ENCODE measurements around the gene ROPN1L.
"Not testable (repeated sequence)": the region's sequence is repeated elsewhere in the genome, so short reads cannot be mapped to it uniquely, and the experiment has no call there.

Gene ROPN1L

DNA sequence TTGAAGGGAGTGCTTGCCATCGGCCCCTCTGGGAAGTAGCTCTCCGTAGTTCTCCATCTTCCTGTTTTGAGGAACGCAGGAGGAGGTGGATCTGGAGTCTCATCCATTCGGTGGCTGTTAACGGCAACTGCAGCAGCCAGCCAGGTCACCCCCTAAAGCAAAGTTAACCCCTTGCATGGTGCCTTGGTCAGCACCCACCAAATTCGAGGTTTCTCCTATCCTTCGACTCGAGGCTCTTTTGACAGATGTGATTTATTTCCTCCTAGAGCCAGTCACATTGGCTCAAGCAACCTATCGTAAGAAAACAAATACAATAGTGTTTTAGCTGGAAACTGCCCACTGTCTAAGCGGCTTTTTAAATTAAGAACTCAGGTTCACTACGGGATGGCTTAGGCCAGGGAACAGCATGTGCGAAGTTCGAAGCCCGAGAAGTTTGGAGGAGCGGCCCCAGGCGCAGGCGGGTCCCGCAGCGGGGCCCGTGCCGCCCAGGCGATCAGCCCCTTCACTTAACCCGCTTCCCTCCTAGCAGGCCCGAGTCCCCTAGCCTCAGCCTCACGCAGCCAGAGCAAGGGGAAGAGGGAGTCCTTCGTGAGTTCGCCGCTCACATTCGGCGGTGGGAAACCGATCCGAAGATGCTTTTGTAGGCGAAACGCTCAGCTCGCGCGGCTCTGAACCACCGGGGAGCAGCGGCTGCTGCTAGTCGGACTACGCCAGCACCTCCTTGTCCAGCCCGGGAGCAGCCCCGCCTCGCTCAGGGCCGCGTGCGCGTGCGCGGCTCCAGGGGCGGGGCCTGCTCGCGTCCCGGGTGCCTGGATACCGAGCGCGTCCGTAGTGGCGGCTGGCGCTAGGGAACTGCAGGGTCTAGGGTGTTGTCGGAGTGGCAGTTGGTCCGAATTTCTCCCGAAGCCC, at the start of gene ROPN1L:
Gene ROPN1L (plus strand): TSS at position 797 of the 909 bp plus-strand sequence. CDS start 289 bp downstream, outside the sequence.
- DNase-seq = peak; percentile 85

DNA sequence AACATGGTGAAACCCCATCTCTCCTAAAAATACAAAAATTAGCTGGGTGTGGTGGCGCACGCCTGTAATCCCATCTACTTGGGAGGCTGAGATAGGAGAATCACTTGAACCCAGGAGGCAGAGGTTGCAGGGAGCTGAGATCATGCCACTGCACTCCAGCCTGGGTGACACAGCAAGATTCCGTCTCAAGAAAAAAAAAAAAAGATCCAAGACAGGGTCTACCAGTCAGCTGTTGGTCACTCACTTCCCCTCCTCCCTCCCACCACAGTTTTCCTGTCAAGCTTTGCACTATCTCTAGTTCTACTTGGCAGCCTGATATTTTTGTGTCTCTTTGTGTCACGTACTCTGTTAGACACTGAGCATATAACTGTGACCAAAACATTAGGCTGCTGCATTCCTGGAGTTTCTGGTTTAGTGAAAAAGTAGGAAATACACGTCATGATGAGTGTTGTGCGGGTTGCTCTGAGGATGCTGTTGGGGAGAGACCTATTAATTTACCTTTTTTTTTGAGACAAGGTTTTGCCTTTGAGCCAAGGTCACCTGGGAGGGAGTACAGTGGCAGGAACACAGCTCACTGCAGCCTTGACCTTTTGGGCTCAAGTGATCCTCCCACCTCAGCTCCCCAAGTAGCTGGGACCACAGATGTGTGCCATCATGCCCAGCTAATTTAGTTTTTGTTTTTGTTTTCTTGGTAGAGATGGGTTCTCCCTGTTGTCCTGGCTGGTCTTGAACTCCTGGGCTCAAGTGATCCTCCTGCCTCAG, 48.9 kb upstream of the ROPN1L start:
- not testable (repeated sequence) for DNase-seq

DNA sequence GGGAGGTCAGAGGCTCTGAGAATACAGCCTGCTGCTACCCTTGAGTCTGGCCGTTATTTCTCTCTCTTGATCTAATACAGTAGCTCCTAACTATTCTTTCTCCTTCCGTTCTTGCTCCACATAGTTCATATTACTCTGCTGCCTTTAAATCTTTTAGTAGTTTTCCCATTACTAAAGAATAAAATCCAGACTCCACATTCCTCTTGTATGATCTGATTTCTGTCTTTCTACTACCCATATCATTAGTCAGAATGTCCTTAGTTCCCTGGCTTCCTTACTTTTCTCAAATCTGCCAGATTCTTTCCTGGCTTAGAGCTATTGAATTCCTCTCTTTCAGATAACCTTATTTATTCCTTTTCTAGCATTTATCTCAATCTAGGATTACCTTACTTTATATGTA, 48.2 kb upstream of the ROPN1L start:
- no peak for DNase-seq

DNA sequence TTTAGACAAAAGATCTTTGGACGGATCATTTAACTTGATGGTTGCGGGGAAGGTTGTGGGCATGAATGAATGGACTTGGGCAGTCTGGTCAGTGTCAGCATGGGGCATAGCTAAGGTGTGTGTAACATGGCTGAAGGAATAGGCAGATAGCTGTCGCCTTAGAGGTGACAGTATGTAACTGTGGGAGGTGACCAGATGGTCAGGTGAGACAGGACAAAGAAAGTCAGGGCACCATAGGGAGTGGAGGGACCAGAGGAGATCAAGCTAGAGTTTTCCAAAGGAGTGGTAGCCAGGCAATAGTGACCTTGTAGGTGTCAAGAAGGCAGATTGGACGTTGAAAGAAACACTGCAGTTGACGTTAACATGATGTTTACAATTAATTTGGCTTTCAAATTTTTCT, 45.1 kb upstream of the ROPN1L start:
- no peak for DNase-seq

DNA sequence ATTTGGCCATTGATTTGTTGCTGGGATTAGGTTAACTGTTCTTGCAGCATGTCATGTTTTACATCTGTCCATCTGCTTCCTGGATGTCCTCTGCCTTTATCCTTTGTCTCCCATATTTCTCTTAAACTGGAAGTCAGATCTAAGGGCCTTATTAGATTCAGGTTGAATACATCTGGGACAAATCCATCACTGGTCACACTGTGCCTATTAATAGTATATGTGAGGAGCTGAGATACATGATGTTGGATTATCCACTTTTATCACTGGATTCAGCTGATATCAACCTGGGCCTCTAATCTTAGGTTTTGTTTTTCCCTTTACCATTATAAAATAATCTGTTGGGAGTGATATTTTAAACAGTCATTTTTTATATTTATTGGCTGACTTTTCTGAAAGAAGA, 41.8 kb upstream of the ROPN1L start:
- DNase-seq = no peak

DNA sequence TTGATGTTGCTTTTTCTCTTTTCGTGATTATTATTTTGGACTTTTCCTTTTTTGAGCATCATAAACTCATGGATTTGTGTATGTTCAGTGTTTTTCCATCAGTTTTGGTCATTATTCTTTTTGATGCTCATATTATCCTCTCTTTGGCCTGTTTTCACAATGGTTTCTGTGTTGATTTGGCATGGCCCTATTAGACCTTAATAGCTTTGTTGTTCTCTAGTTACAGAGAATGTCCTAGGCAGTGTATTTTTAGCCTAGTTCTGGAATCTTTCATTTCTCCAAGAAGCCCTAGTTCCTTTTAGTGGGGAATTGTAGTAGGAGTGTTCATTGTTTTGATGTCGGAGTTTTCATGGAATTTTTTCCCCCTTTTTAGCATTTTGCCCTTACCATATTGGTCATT, 41.3 kb upstream of the ROPN1L start:
- DNase-seq = no peak

DNA sequence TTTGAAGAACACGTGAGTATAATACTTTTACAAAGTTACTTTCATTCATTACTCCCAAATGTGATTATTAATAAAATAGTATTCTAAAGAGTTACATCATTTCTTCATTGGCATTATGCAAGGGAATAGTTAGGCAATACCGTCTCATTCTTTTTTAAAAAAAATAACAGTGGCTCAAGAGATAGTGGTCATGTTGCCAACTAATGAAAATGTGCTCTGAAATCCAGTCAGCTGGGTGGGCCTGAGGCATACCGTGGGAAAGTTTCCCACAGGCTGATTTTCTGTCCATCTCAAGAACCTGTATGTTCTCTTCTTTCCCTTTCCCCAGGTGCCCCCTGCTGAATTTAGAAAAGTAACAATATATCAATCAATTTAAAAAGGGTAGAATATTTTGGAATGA, 40.8 kb upstream of the ROPN1L start:
- DNase-seq = peak; percentile 70

DNA sequence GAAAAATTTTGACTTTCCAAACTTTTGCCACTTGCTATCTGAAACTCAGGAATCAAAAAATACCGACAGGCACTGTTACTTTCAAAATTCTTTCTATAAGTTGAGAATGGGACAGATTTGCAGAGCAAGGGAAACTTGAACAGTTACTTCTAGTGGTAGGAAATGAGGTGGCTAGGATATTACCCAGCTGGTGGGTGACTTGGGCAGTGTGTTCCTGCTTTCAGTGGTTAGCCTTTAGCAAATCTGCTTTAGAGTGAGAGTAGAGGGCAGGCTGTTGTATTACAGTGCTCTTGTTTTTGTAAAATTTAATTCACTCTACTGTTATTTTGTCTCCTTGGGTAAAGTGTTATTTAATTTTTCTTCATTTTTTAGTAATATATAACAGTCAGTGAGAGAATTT, 40.2 kb upstream of the ROPN1L start:
- DNase-seq = peak; percentile 22

DNA sequence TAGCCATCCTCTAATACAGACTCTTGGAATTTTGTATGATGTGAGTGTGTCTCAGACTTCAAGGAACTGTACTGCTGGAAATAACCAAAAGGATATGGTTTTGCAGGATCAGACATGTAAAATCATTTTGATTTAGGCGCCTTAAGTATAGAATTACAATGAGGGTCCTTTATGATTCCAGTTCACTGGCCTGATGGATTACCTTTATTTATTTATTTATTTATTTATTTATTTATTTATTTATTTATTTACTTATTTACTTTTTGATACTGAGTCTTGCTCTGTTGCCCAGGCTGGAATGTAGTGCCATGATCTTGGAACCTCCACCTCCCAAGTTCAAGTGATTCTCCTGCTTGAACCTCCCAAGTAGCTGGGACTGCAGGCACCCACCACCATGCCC, 37.9 kb upstream of the ROPN1L start:
- DNase-seq = no peak

DNA sequence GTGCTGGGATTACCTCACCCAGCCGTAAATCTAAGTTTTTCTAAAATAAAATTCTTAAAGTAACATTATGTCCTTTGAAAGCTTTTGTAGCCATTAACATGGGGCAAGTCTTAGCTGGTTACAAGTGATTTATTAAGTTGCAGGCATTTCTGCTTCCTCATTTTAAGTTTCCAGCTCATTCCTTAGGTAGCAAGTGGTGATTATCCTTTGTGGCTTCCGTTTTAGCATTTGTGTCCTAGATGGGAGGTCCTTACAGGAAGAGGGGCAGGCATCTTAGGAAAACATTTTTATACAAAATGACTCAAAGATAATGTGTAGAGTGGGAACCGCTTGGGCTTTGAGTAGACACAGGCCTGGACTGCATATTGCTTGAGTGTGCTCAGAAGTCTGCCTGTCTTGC, 35.0 kb upstream of the ROPN1L start:
- no peak for DNase-seq

DNA sequence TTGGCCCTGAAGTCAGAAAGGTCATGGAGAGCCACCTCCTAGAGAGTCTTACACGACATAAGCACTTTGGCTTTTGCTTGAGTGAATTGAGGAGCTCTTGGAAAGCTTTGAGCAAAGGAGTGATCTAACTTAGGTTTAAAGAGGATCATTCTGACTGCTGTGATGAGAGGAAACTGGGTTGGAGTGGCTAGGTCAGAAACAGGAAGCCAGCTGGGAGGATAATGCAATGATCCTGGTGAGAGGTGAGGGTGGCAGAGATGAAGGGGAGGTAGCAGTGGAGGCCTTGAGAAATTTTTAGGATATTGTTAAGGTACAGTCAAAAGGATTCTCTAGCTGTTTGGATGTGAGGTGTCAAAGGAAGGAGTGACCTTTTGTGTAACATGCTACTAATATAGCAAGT, 32.2 kb upstream of the ROPN1L start:
- DNase-seq = no peak

DNA sequence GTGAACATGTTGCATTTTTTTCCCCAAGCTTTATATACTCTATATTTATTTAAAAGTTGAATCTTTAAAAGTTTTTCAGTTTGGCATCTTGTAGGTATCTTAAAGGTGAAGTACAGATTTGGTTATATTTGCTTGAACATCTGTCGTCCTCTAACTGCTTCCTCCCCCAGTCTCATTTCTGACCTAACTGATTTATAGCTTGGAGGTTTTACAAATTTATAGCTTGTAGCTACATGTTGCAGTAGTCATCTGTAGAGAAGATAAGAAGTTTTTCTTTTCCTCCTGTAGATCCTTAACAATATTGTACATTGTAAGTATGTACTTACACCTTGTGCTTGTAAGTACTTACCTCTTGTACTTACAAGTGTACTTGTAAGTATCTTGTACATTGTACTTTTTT, 31.0 kb upstream of the ROPN1L start:
- DNase-seq = no peak

DNA sequence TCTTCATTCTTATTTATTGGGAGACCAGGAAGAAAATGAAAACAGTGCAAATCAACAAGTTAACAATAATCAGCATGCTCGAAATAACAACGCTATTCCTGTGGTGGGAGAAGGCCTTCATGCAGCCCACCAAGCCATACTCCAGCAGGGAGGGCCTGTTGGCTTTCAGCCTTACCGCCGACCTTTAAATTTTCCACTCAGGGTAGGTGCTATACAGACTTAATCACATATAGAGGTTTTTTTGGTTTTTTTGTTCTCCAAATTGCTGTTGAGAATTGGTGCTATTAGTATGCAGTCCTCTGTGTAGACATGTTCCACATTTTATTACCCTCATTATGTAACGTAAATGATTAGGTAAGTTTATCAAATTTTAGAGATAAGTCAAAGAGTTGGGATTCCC, 30.3 kb upstream of the ROPN1L start:
- DNase-seq = no peak

DNA sequence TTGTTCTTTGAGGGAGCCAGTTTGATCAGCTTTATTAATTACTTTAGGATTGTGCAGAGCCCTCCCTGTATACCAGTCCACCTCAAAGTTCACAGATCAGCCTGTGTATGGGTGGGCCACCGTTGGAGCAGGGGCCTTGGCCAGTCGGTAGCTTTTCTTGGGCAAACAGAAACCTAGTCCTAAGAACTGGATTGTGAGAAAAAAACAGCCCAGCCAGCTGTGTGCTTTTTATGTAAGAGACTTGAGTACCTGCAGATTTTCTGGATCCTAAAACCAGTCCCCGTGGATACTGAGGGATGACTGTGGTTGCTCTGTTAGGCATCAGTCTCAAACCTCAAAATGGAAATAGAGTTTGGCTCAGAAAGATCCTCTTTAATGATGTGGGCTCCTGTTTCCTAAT, 24.8 kb upstream of the ROPN1L start:
- DNase-seq = no peak

DNA sequence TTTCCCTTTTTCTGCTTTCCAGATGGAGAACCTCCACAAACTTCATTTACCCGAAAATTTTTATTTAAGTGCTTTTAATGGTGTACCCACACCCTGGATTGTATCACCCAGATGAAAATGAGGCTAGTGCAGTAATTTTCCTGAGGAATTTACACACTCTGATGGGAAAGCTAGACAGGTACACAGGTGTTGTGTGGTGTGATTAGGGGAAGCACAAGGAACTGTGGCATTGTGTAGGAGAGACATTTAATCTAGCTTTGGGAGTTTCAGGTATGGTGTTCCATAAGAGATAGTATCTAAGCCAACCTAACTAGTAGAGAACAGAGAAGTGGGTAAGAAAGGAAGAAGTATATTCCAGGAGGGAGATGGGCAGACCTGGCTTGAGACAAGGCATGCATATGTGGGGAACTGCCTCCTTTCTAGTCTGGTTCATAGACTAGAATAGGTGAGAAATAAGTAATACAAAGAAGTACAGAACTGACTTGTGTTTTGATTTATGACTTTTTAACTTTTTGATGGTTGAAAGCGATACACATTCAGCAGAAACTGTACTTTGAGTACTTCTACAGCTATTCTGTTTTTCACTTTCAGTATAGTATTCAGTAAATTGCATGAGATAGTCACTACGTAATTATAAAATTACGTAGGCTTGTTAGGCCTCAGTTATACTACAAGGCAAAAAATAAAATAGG, 22.9 kb upstream of the ROPN1L start:
- DNase-seq = no peak

DNA sequence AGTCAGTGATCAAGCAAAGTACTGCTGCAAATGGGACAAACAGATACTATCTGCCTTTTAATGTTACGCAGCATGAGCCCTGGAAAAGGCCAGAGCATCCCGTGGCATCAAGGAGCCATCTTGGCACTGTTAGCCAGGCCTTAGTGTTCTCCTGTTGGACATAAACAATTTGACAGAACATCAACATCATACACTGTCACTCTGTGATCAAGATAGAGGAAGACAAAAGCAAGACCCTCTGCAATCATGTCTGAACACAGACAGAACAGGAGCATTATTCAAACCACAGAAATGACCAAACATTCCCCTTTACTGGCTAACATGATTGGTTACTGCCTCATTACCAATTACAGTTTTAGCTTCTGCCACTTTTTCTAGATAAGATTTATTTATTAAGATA, 21.2 kb upstream of the ROPN1L start:
- no peak for DNase-seq

DNA sequence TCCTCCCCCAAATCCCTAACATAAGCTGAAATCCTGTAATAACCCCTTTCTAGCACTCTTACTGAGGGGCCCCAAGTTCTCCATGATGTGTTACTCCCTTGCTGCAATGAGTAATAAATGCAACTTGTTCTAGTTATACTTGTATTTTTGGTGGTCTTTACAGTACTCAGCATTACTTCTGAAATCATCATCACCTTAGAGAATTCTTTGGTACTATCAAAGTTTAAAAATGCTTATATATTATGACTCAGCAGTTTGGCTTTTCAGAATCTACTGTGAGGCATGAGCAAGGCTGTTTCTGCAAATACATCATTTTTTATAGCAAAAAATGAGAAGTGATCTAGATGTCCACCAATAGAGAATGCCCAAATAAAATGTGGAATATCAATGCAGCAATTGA, 20.7 kb upstream of the ROPN1L start:
- peak; percentile 10 for DNase-seq

DNA sequence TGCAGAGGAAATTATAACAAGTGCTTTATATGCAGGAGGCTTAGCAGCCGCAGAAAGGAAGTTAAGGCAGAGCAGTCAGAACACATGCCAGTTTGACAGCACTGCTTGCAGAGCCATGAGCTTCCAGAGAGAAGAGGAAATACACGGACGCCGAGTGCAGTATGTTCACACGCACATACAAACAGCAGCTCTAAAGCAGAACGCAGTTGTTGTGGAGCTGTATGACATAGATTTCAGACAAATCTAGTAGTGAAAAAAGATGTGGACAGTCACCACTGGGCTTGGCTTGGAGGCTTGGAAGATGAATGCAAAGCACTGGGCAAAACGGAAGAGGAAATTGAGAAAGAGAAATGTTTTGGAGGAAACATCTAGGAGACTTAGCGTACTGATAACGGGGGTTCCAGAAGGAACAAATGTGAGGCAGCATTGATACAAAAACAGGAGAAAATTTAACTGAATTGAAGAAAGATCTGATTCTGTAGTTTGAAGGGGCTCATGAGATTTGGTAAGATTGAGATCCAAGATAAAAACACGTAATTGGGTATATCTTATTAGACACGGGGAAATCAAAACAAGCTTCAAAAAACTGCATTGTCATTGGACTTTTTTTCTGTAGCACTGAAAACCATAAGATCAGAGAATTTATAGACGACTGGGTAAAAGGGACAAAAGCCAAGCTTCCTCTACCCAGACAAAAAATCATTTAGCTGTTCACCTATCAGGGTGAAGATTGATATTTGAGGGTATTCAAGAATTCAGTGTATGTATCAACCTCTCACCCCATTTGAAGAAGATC, 19.6 kb upstream of the ROPN1L start:
- peak; percentile 55 for DNase-seq

DNA sequence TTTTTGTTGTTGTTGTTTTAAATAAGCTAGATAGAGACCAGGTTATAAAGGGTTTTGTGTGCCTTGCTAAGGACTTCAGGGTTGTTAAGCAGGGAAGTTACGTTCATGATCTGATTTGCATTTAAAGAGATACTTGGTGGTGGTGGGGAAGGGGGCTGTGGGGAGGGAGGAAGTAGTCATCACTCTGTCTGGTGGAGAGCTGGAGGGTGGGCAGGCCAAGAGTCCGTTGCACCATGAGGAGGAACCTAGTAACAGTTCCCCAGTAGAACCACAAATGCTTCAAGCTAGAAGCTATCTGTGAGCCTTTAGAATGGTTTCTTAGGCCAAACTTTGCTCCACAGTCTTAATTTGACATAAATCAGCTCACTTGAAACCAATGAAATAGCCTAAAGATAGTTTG, 18.7 kb upstream of the ROPN1L start:
- peak; percentile 11 for DNase-seq

DNA sequence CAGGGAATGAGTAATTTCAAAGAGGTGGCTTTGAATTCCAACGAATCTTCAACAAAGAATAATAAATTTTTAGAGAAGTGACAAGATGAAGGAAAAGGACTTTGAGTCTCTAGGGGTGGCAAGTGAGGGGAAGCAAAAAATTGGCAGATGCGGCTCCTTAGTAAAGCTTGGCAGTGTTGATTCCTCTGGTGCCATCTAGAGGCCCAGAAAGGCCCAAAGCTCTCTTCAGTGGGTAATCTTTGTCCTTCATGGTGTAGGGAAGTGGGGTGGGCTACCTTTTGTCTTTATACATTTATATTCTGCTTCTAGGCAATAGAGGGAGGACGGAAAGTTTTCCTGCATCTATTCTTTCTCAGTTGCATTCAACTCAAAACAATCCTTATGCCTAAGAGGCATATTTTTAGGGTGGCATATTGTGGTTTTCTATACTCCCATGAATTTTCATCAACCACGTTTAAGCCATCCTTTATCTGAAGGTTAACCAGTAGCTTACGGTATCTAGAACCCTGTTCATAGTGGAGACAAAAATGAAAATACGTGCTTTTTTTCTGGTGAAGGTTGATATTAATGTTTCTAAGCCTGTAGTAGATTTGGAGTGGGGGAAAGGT, 17.5 kb upstream of the ROPN1L start:
- DNase-seq = peak; percentile 46

DNA sequence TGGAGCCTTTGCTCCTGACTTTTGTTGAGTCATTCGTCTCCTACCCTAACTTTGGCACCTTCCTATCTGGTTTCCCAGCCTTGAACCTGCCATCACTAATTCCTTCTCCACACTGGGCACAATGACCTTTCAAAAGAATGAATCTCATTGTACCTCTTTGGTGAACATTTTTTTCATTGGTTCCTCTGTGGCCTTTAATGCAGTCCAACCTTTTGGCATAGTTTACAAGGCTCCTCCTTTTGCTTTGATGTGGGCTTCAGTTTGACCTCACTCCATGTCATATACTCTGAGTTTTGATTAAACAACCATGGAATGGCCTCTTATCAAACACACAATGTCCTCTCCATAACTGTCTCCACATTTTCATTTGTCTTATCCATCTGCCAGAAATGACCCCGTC, 14.5 kb upstream of the ROPN1L start:
- DNase-seq = no peak

DNA sequence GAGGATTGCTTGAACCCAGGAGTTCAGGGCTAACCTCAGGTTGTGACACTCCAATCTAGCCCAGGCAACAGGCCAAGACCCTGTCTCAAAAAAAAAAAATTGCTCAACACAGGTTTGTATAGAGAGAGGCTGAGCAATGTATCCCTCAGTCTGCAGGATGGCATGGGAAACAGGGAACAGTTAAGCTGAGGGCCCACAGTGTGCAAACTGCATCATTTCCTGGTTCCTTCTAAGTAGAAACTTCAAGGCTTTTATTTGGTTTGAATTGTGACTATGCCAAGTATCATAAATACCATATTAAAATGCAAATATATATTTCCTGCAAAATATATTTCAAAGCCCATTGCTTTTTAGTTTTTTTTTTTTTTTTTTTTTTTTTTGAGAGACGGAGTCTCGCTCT, 13.7 kb upstream of the ROPN1L start:
- DNase-seq = no peak

Measured in inflammatory macrophage treated with lipopolysaccharide for 4 hours (primary cell).